Activated T-helper 1 cell treated with anti-CD3 and anti-CD28 coated beads, Interleukin-2, amount 50 U/mL, for 16 hours (primary cell): ENCODE measurements around the gene BABAM1.

Experiments used
- DNase-seq, 2 donors: peaks; one replicate each; pipeline ENCODE4 v3.0.0-alpha.2; 2020; ENCODE audit warnings: low read depth in 1 of 2, low spot score in 1 of 2

BABAM1 gene

DNA sequence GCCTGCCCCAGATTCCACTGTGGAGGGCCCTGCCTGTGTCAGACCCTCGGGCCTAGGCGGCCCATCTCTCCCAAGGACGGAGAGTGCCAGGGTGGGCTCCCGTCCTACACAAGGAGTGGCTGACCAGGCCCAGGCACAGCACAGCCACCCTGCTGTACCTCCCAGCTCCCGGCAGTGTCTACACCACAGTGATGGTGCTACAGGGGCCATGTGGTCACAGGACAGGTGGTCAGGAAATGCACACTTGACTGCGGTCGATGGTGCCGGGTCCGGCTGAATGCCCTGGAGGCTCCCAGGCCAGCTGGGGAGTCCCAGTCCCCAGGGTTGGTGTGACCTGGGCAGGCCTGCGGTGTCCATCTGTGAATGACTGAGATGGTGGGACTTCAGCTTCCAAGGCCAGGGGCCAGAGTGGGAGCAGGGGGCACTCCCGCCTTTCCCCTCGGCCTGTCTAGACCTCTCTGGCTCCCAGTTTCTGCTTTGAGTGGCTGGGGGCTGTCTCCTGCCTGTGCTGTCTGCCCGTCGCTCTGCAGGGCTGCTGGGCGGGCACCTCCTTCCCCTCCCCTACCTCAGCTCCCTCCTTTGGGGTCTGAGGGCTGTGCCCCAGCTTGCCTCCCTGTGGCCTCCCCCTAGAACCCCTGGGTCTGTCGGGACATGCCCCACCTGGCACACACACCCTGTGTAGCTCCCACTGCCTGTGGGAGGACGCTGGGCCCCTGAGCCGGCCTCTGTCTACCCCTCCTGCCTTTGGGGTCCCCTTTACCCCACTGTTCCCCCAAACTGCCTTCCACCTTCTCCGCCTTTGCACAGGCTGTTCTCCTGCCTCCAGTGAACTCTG lies 54.6 kb downstream of the BABAM1 start:
- no peak for DNase-seq

GRCh38 chr19:17322854-17323253 lies 55.6 kb downstream of the BABAM1 start:
- DNase-seq = no peak

- no peak for DNase-seq
Measured at GRCh38 chr19:17323300-17323963, 56.2 kb downstream of the BABAM1 start.

DNA sequence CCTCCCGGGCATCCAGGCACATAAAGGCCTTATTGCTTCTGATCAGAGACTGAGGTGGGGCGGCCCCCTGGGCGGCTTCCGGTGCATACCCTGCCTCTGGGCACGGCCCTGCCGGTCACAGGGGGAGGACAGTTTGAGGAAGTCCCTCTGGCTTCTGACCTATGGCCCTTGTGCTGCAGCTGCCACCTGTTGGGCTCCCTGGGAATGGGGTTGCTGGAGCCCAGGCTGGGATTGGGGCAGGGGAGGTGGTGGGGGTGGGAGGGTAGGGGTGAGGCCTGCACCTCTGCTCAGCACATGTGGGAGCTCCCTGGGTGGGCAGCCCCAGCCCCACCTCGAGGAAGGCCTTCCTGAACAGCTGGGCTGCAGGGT lies 56.7 kb downstream of the BABAM1 start:
- DNase-seq = no peak

GRCh38 chr19:17324357-17325114 lies 57.3 kb downstream of the BABAM1 start:
- DNase-seq = no peak

- no peak for DNase-seq
Measured at GRCh38 chr19:17325133-17325532, 57.9 kb downstream of the BABAM1 start.

DNA sequence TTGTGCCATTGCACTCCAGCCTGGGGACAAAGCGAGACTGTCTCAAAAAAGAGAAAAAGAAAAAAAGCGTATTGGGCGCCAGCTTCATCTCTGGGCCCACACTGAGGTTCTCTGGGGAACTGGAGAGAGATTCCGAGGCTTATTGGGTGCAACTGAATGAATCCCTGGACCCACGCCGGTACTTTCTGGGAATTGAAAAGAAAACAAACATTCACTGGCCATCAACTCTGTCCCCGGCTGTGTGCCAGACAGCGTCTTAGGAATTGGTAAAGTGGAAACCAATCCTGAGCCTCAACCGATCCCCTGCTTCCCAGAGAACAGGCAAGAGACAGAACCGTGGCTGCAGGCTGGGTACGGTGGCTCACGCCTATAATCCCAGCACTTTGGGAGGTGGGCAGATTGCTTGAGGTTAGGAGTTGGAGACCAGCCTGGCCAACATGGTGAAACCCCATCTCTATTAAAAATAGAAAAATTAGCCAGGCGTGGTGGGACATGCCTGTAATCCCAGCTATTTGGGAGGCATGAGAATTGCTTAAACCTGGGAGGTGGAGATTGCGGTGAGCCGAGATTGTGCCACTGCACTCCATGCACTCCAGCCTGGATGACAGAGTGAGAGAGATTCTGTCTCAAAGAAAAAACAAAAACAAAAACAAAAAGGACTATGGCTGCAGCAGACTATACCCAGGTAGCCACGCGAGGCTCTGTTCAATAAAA lies 58.8 kb downstream of the BABAM1 start:
- DNase-seq = no peak

DNA sequence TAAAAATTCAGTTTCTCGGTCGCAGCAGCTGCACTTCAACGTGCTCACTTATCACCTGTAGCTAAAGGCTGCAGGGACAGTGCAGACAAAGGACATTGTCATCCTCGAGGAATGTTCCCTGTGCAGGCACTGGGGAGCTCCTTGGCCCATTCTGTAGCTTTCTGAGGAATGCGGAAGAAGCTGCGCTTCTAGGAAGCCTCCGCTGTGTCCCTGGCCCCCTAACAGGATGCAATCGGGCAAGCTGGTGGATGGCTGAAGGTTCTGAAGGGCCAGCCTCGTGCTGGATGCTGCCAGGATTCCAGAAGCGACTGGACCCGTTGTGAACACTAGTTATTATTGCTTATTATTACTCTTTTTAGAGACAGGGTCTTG lies 59.3 kb downstream of the BABAM1 start:
- DNase-seq = no peak

GRCh38 chr19:17327068-17327653 lies 59.9 kb downstream of the BABAM1 start:
- DNase-seq = no peak

DNA sequence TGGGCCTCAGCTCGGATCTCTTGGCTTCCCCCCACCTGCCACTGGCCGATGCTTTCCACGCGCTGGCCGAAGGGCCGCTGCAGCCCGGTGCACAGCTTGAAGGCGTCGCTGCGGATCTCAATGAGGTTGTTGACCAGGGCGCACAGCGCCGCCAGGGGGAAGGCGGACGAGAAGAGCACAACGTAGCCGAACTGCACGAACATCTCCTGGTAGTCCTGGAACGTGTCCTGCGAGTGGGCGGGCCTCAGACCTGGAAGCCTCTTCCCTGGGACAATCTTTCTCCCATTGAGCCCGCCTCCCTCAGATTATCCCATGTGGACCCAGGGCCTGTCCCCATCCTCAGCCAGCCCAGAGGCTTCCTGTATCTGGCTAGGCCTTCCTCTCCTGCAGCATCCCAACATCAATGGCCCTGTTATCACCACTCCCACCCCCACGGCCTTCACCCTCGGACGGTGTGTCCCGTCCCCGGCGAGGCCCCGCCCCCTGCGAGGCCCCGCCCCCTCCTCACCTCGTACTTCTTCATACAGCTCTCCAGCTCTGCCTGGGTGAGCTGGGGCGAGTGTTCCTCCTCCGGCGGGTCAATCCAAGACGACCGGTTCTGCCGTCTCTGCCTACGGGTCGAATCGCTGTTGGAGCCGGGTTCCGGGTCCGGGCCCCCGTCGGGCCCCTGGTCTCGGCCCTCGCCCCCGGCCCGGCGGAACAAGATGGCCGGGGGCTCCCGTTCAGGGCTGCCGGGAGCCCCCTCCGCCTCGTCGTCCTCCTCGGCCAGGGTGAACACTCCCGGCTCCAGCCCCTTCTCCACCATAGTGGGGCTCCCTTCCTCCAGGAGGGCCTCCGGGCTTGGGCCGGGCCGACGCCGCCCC lies 60.6 kb downstream of the BABAM1 start:
- peak in 1 of 2 donors; percentile 42 for DNase-seq
